ENCODE results near the gene RIPK1.
"Not testable (repeated sequence)": the region's sequence is repeated elsewhere in the genome, so short reads cannot be mapped to it uniquely, and the experiment has no call there.

RIPK1 gene

GRCh38 chr6:3133515-3133914 lies 65.2 kb downstream of the RIPK1 start:
- no peak for DNase-seq (ENCODE audit: low read depth in 1 of 2, low spot score in 1 of 2)

GRCh38 chr6:3135668-3136291 lies 67.5 kb downstream of the RIPK1 start:
- no peak for DNase-seq (ENCODE audit: low read depth in 1 of 2, low spot score in 1 of 2)

GRCh38 chr6:3136292-3137011 lies 68.2 kb downstream of the RIPK1 start:
- no peak for DNase-seq (ENCODE audit: low read depth in 1 of 2, low spot score in 1 of 2)

- no peak for DNase-seq (ENCODE audit: low read depth in 1 of 2, low spot score in 1 of 2)
Measured at GRCh38 chr6:3137057-3137777, 68.9 kb downstream of the RIPK1 start.

DNA sequence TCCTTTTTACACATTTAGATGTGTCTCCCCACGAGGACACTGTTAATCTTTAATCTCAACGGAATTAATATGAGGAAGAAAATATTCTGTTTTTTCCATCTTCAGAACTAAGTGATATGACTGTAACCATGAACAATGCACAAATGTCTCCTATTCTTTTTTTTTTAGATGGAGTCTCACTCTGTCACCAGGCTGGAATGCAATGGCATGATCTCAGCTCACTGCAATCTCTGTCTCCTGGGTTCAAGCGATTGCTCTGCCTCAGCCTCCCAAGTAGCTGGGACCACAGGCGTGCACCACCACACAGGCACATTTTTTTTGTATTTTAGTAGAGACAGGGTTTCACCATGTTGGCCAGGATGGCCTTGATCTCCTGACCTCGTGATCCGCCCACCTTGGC lies 69.6 kb downstream of the RIPK1 start:
- DNase-seq (ENCODE audit: low read depth in 1 of 2, low spot score in 1 of 2) = not testable (repeated sequence)

- DNase-seq (ENCODE audit: low read depth in 1 of 2, low spot score in 1 of 2) = no peak
Measured at GRCh38 chr6:3138341-3138740, 70.0 kb downstream of the RIPK1 start.

- DNase-seq (ENCODE audit: low read depth in 1 of 2, low spot score in 1 of 2) = no peak
Measured at GRCh38 chr6:3139090-3139903, 71.0 kb downstream of the RIPK1 start.

GRCh38 chr6:3140201-3140600 lies 71.9 kb downstream of the RIPK1 start:
- no peak for DNase-seq (ENCODE audit: low read depth in 1 of 2, low spot score in 1 of 2)

GRCh38 chr6:3142536-3142935 lies 74.2 kb downstream of the RIPK1 start:
- DNase-seq (ENCODE audit: low read depth in 1 of 2, low spot score in 1 of 2) = no peak

GRCh38 chr6:3143158-3143557 lies 74.9 kb downstream of the RIPK1 start:
- no peak for DNase-seq (ENCODE audit: low read depth in 1 of 2, low spot score in 1 of 2)

GRCh38 chr6:3144571-3144970 lies 76.3 kb downstream of the RIPK1 start:
- no peak for DNase-seq (ENCODE audit: low read depth in 1 of 2, low spot score in 1 of 2)

DNA sequence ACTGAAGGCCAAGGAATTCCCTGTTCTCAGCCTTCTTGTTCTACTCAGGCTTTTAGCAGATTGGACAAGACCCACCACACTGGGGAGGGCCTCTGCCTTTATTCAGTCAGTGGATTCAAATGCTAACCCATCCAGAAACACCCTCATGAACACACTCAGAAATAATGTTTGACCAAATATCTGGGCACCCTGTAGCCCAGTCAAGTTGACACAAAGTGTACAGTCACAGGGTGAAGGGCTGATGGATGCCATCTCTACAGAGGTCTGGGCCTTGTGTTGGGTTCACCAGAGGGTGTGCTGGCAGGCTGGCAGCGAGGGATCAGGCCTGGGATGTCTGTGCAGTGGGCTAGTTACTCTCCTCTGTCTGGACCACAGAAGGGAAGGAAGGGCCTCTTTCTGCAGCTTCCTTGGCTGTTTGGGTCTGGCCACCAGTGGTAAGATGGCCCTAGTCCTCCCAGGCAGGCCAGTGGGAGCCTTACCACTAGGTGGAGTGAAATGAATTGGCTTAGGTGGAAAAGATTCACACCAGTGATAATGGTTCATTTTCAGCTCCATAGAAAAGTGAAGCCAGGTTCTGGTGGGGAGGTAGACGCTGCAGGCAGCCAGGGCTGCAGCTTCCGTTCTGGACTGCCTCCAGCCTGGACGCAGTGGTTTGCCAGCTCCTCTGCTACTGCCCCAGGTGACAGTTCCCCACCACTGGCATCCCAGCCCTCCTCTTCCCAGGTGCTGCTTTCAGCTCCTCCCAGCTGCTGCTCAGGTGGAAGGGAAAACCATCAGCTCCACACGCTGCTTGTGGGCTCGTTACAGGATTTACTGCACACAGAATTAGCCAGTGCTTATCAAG lies 79.8 kb downstream of the RIPK1 start:
- no peak for DNase-seq (ENCODE audit: low read depth in 1 of 2, low spot score in 1 of 2)

DNA sequence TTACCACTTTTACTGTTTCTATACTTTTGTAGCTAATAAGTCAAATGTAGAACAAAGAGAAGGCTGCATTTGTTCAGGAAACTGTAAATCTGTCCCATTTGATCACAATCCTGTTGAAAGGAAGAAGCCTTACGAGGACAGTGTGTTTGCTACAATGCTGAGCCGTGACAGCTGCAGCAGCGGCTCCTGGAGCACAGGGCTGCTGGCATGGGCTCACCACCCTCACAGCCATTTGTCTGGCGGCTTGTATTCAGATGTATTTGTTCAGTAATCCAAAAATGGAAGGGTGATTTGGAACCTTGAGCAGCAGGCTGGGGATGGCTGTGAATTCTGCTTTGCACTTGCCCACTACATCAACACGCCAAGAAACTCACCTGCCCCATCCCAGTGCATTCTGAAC lies 83.4 kb downstream of the RIPK1 start:
- DNase-seq (ENCODE audit: low read depth in 1 of 2, low spot score in 1 of 2) = no peak

DNA sequence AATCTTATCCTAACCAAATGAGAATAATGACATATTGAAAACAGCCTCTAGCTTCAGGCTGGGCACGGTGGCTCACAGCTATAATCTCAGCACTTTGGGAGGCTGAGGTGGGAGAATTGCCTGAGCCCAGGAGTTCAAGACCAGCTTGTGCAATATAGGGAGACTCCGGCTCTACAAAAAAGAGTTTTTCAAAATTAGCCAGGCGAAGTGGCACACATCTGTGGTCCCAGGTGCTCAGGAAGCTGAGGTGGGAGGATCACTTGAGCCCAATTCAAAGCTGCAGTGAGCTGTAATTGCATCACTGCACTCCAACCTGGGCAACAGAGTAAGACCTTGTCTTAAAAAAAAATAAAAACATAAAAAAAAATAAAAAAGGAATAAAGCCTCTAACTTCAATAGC lies 84.4 kb downstream of the RIPK1 start:
- DNase-seq (ENCODE audit: low read depth in 1 of 2, low spot score in 1 of 2) = no peak

- not testable (repeated sequence) for DNase-seq (ENCODE audit: low read depth in 1 of 2, low spot score in 1 of 2)
Measured at GRCh38 chr6:3155416-3155815, 87.1 kb downstream of the RIPK1 start.

- DNase-seq (ENCODE audit: low read depth in 1 of 2, low spot score in 1 of 2) = not testable (repeated sequence)
Measured at GRCh38 chr6:3156184-3157130, 88.2 kb downstream of the RIPK1 start.

DNA sequence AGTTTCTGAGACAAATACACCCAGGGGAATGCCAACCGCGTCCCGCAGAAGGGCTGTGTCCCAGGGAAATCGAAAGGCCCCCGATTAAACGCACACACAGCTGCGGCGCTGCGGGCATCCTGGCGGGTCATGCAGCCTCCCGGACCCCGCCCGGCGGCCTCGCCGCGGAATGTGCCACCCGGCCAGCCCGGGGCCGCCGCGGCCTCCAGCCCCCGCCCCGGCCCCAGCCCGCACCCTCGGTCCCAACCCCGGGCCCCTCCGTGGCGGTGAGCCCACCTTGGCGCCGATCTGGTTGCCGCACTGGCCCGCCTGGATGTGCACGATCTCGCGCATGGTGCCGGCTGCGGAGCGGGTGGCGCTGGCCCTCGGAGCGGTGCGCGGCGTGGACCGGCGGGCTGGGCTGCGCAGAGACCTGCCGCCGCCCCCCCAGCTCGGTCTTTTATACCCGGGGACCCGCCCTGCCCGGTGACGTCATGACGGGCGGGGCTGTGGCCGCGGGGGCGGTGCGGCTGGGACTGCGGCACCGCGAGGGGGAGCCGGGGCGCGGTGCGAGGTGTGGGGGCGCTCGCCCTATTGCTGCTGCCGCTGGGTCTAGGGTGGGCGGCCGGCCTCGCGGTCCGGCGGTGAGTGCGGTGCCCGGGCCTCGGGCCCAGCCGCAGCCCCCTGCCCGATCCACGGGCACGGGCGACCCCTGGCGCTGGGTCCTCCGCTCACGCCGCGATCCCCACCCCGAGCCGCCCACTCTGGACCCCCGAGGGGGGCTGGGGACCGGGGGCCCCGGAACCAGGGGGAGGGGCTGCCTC lies 89.0 kb downstream of the RIPK1 start, which contains the start of gene TUBB2A:
TSS of gene TUBB2A (minus strand) at position 414 of the 803 bp plus-strand sequence. CDS start at position 333, 81 bp downstream.
- DNase-seq (ENCODE audit: low read depth in 1 of 2, low spot score in 1 of 2) = peak; percentile 80 to 88

Measured in stimulated activated CD4-positive, alpha-beta T cell treated with anti-CD3 and anti-CD28 coated beads, Interleukin-15, amount 100 ng/mL, for 1 hour (primary cell).